ENCODE data around the gene PVALEF.

The PVALEF gene

DNA sequence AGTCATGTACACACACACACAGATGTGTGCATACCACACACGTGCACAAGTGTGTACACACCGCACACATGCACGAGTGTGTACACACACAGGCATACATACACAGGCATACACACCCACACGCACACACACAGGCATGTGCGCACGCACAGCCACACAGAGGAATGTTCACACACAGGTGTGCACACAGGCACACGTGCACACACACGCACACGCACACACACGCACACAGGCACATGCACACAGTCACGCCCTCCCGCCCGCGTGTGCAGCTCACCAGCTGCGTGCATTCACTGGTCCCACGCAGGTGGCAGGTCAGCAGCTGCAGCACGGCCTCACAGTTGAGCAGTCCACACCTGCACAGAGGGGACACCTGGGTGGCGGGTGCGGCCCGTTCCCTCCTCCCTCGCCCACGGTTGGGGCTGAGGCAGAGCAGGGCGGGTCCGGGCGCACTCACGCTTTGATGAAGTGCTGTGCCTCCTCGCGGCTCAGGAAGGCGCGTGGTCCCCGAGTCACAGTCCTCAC, 65.9 kb downstream of the PVALEF start:
- no peak for TF ChIP-seq Cebpa-rat (IDR thresholded peaks at IDR 0.05)
- no peak overlapping the region for H3K27ac ChIP-seq
- peaks cover 43% of the 10 kb centered on the region for H4K20me1 ChIP-seq

DNA sequence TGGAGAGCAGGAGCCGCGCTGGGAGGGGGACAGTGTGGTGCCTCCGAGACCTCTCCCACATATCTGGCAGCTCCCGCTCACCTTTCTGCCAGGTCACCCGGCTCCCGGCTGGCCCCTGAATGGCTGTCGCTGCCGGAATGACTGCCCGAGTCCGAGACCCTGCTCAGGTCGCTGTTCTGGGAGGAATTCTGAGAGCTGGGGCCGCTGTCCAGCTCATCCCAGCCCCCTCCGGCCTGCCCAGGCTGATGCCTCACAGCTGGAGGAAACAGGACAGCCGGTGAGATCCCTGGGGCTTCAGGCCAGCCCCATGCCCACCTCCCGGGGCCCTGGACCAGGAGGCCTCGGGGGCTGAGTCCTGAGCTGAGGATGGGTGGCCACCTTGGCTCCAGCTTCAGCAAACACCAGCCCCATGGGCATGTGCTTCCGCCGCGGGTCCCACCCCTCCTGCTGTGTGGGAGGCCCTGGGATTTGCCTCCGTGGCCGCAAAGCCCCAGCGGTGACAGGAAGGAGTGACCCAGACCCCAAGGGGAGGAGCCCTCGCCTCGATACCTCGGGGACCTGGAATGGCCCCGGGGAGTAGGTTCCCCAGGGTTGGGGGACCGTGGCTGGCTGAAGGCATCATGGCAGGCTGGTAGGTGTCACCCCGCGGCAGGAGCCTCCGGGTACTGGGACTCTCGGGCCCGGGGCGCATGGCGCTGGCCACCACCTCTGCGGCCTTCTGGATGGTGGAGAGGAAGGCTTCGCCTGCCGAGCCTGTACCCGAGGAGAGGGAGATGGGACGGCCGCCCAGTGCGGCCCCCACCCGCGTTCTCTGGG, 66.7 kb downstream of the PVALEF start:
- H3K27ac ChIP-seq = no peak overlapping the region
- peaks cover 78% of the 10 kb centered on the region for H3K36me3 ChIP-seq
- H3K4me1 ChIP-seq = peaks cover 5% of the 10 kb centered on the region; the same call in 1 of the 2 replicates
- no peaks in the 10 kb centered on the region for H3K27me3 ChIP-seq
- peaks cover 4% of the 10 kb centered on the region; the same call in 1 of the 2 replicates for H3K9me3 ChIP-seq
- H4K20me1 ChIP-seq = peaks cover 51% of the 10 kb centered on the region
- H3K9ac ChIP-seq = no peak overlapping the region
- TF ChIP-seq Cebpa-rat (IDR thresholded peaks at IDR 0.05) = no peak
- no peak overlapping the region for H3K4me3 ChIP-seq
- H3K4me2 ChIP-seq = no peak overlapping the region

More for the DNA sequence above, 65.9 kb downstream of the PVALEF start:
- Histone ChIP-seq H3K4me1 (no peaks in the 10 kb centered on the region), H3K9ac (no peak overlapping the region), H3K9me3 (peaks cover 4% of the 10 kb centered on the region; the same call in 1 of the 2 replicates), H3K36me3 (peaks cover 70% of the 10 kb centered on the region), H3K27me3 (no peaks in the 10 kb centered on the region), H3K4me2 (no peak overlapping the region), H3K4me3 (no peak overlapping the region)

Measured in BLaER1 (cell line).